ENCODE results near the gene SLC52A3. TPM values are rescaled to one million over a fixed set of nuclear protein-coding genes. Genes with fewer than 3 reads are reported as not detected.
A peak's percentile ranks its signal among the peaks of the same experiment; 100 is the strongest.

SLC52A3 gene
- total RNA-seq, 2 donors from 2014 or later, result not detected

GRCh38 chr20:760751-761417 is 7.4 kb downstream of the SLC52A3 start:
- DNase-seq (peak; percentile 45 to 47), ATAC-seq (replicated peaks in 1 of 2) (peak; percentile 55 to 61)
- Mint-ChIP-seq H3K4me1 (ENCODE audit: low read depth) (no peaks in the 10 kb centered on the region), H3K9me3 (no peaks in the 10 kb centered on the region), H3K36me3 (ENCODE audit: insufficient read depth in 2 of 2) (no peaks in the 10 kb centered on the region), H3K27me3 (ENCODE audit: low read depth) (no peaks in the 10 kb centered on the region), H3K4me3 (no peak overlapping the region), H3K27ac (no peak overlapping the region)

GRCh38 chr20:757506-757905 is 10.8 kb downstream of the SLC52A3 start:
- Mint-ChIP-seq H3K4me3 (no peak overlapping the region), H3K27me3 (ENCODE audit: low read depth) (no peaks in the 10 kb centered on the region), H3K27ac (no peak overlapping the region), H3K4me1 (ENCODE audit: low read depth) (peaks cover 5% of the 10 kb centered on the region), H3K36me3 (ENCODE audit: insufficient read depth in 2 of 2) (no peaks in the 10 kb centered on the region), H3K9me3 (no peaks in the 10 kb centered on the region)
- ATAC-seq (replicated peaks in 1 of 2) (no peak), DNase-seq (no peak)

- H3K9me3 Mint-ChIP-seq, result no peaks in the 10 kb centered on the region
- peak overlapping the region; percentile 8 for H3K27ac Mint-ChIP-seq
- DNase-seq, result no peak
- peaks cover 5% of the 10 kb centered on the region for H3K4me1 Mint-ChIP-seq (ENCODE audit: low read depth)
- no peak for ATAC-seq (replicated peaks in 1 of 2)
- no peaks in the 10 kb centered on the region for H3K36me3 Mint-ChIP-seq (ENCODE audit: insufficient read depth in 2 of 2)
- H3K27me3 Mint-ChIP-seq (ENCODE audit: low read depth), result no peaks in the 10 kb centered on the region
- H3K4me3 Mint-ChIP-seq, result no peak overlapping the region
These were observed 12.4 kb downstream of the SLC52A3 start for GRCh38 chr20:755941-756340.

DNA sequence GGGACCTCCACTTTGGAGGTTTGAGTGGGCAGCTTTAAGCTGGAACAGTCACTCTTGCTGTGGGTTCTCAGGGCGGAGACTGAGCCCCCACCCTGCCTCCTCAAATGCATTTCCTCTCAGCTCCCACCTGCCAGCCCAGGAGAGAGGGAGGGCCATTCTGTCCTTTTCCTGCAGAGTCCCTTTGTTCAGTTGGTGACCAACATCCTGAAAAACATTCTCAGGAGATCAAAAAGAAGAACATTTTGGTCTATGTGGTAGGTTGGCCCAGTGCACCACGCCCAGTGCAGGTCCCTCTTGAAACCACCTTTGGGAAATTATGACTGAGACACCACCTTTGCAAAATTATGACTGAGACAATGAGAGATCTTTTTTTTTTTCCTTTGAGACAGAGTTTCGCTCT is 13.4 kb downstream of the SLC52A3 start:
- H3K4me1 Mint-ChIP-seq (ENCODE audit: low read depth), result peaks cover 5% of the 10 kb centered on the region
- no peaks in the 10 kb centered on the region for H3K9me3 Mint-ChIP-seq
- no peak overlapping the region for H3K4me3 Mint-ChIP-seq
- no peaks in the 10 kb centered on the region for H3K36me3 Mint-ChIP-seq (ENCODE audit: insufficient read depth in 2 of 2)
- DNase-seq, result no peak
- no peak overlapping the region for H3K27ac Mint-ChIP-seq
- ATAC-seq (replicated peaks in 1 of 2), result peak in 1 of 2 donors; percentile 35
- H3K27me3 Mint-ChIP-seq (ENCODE audit: low read depth), result no peaks in the 10 kb centered on the region

DNA sequence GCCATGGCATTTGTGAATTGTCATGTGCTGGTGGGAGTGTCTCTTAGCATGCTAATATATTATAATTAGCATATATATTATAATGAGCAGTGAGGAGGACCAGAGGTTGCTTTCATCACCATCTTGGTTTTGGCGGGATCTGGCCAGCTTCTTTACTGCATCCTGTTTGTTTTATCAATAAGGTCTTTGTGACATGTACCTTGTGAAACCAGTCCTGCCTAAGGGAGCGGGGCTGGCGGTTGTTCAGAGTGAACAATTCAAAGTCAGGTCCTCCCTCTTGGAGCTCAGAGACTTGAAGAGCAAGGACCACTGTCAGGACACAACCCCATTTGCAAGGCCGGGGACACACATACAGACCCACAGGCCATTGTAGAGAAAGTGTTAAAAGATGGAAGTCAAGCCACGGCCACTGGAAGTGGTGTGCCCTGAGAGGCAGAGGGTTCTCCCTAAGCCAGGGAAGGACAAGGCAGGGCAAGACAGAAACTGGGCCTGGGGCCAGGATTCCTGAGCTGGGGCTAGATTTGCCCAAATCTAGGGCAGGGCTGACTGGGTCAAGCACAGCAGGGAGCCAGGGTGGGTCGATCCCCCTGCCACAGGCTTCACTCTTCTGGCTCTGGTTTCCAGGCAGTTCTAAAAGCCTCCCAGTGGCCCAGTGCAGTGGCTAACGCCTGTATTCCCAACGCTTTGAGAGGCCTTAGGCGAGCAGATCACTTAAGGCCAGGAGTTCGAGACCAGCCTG is 14.2 kb downstream of the SLC52A3 start:
- Mint-ChIP-seq H3K9me3 (no peaks in the 10 kb centered on the region), H3K27me3 (ENCODE audit: low read depth) (no peaks in the 10 kb centered on the region), H3K4me1 (ENCODE audit: low read depth) (peaks cover 5% of the 10 kb centered on the region), H3K4me3 (no peak overlapping the region), H3K27ac (no peak overlapping the region), H3K36me3 (ENCODE audit: insufficient read depth in 2 of 2) (no peaks in the 10 kb centered on the region)
- no peak for ATAC-seq (replicated peaks in 1 of 2)
- no peak for DNase-seq

GRCh38 chr20:753136-753535 is 15.2 kb downstream of the SLC52A3 start:
- no peak for ATAC-seq (replicated peaks in 1 of 2)
- Mint-ChIP-seq H3K4me1 (ENCODE audit: low read depth) (peaks cover 5% of the 10 kb centered on the region), H3K36me3 (ENCODE audit: insufficient read depth in 2 of 2) (no peaks in the 10 kb centered on the region), H3K27me3 (ENCODE audit: low read depth) (peaks cover 5% of the 10 kb centered on the region), H3K4me3 (no peak overlapping the region), H3K27ac (peak overlapping the region; percentile 57), H3K9me3 (no peaks in the 10 kb centered on the region)
- DNase-seq, result no peak

- Mint-ChIP-seq H3K9me3 (no peaks in the 10 kb centered on the region), H3K36me3 (ENCODE audit: insufficient read depth in 2 of 2) (no peaks in the 10 kb centered on the region), H3K4me3 (no peak overlapping the region), H3K4me1 (ENCODE audit: low read depth) (peaks cover 5% of the 10 kb centered on the region), H3K27me3 (ENCODE audit: low read depth) (peaks cover 5% of the 10 kb centered on the region), H3K27ac (no peak overlapping the region)
- ATAC-seq (replicated peaks in 1 of 2), result no peak
- DNase-seq, result no peak
These were observed 16.0 kb downstream of the SLC52A3 start for GRCh38 chr20:752291-752690.

GRCh38 chr20:751761-752160 is 16.5 kb downstream of the SLC52A3 start:
- no peak overlapping the region for H3K27ac Mint-ChIP-seq

DNA sequence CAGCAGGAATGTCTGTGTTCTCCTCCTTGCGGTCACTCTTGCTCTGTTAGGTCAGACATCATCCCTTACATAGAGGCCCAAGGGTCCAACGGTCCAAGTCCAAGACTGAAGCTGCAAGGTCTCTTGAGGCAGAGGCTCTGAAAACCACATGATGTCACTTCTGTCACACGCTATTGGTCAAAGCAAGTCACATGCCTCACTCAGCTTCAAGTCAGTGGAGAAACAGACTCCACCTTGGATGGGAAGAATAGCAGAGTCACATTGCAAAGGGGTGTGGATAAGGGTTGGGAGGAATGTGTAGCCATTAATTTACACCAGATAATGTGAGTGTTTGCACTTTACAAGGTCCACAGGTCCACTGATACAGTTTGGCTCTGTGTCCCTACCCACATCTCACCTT is 17.5 kb downstream of the SLC52A3 start:
- no peak overlapping the region for H3K4me3 Mint-ChIP-seq
- ATAC-seq (replicated peaks in 1 of 2), result no peak

More at GRCh38 chr20:751761-752160, 16.5 kb downstream of the SLC52A3 start:
- Mint-ChIP-seq H3K27me3 (ENCODE audit: low read depth) (peaks cover 5% of the 10 kb centered on the region), H3K4me3 (no peak overlapping the region), H3K36me3 (ENCODE audit: insufficient read depth in 2 of 2) (no peaks in the 10 kb centered on the region), H3K4me1 (ENCODE audit: low read depth) (peaks cover 5% of the 10 kb centered on the region), H3K9me3 (no peaks in the 10 kb centered on the region)
- no peak for DNase-seq
- no peak for ATAC-seq (replicated peaks in 1 of 2)

GRCh38 chr20:745683-746301 is 22.5 kb downstream of the SLC52A3 start:
- Mint-ChIP-seq H3K27ac (no peak overlapping the region), H3K9me3 (peaks cover 10% of the 10 kb centered on the region in 2 donors), H3K4me1 (ENCODE audit: low read depth) (no peaks in the 10 kb centered on the region), H3K36me3 (ENCODE audit: insufficient read depth in 2 of 2) (peaks cover 8 to 12% of the 10 kb centered on the region in 2 donors), H3K4me3 (no peak overlapping the region), H3K27me3 (ENCODE audit: low read depth) (peaks cover 20% of the 10 kb centered on the region)
- DNase-seq (no peak), ATAC-seq (replicated peaks in 1 of 2) (no peak)

More for the DNA sequence above, 17.5 kb downstream of the SLC52A3 start:
- peaks cover 5% of the 10 kb centered on the region for H3K27me3 Mint-ChIP-seq (ENCODE audit: low read depth)
- no peak overlapping the region for H3K27ac Mint-ChIP-seq
- H3K9me3 Mint-ChIP-seq, result peaks cover 0 to 4% of the 10 kb centered on the region in 2 donors
- peaks cover 5% of the 10 kb centered on the region for H3K4me1 Mint-ChIP-seq (ENCODE audit: low read depth)
- DNase-seq, result no peak
- H3K36me3 Mint-ChIP-seq (ENCODE audit: insufficient read depth in 2 of 2), result peaks cover 0 to 1% of the 10 kb centered on the region in 2 donors

DNA sequence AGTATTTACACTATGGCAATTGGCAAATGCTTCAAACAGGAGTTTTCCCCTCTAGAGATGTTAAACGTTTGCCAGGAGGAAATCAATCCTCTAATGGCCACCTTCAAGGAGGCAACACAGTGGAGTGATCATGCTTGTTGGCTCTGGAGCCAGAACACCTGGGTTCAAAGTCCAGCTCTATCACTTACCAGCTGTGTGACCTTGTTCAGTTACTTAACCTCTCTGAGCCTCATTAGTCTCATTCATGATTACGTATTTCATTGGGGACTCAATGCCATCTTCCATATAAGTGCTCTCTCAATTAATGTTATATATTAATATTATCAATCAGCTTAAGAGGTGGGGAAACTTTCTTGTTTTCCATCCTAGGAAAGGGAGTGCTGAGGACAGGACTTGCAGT is 26.1 kb downstream of the SLC52A3 start:
- Mint-ChIP-seq H3K36me3 (ENCODE audit: insufficient read depth in 2 of 2) (peaks cover 8 to 12% of the 10 kb centered on the region in 2 donors), H3K27me3 (ENCODE audit: low read depth) (peaks cover 15% of the 10 kb centered on the region), H3K4me1 (ENCODE audit: low read depth) (no peaks in the 10 kb centered on the region), H3K4me3 (no peak overlapping the region), H3K9me3 (peaks cover 10% of the 10 kb centered on the region in 2 donors), H3K27ac (no peak overlapping the region)
- no peak for ATAC-seq (replicated peaks in 1 of 2)
- DNase-seq, result no peak

DNA sequence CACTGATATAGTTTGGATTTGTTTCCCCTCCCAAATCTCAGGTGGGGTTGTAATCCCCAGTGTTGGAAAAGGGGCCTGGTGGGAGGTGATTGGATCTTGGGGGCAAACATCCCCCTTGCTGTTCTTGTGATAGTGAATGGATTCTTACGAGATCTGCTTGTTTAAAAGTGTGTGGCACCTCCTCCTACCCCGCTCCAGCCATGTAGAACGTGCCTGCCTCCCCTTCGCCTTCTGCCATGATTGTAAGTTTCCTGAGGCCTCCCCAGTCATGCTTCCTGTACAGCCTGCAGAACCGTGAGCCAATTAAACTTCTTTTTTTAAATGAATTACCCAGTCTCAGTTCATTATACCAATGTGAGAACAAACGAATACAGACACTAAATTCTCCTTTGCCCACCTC is 26.7 kb downstream of the SLC52A3 start:
- Mint-ChIP-seq H3K27ac (no peak overlapping the region), H3K4me1 (ENCODE audit: low read depth) (no peaks in the 10 kb centered on the region), H3K9me3 (peaks cover 10% of the 10 kb centered on the region in 2 donors), H3K27me3 (ENCODE audit: low read depth) (peaks cover 15% of the 10 kb centered on the region), H3K4me3 (no peak overlapping the region), H3K36me3 (ENCODE audit: insufficient read depth in 2 of 2) (peaks cover 8 to 12% of the 10 kb centered on the region in 2 donors)
- DNase-seq (no peak), ATAC-seq (replicated peaks in 1 of 2) (no peak)

DNA sequence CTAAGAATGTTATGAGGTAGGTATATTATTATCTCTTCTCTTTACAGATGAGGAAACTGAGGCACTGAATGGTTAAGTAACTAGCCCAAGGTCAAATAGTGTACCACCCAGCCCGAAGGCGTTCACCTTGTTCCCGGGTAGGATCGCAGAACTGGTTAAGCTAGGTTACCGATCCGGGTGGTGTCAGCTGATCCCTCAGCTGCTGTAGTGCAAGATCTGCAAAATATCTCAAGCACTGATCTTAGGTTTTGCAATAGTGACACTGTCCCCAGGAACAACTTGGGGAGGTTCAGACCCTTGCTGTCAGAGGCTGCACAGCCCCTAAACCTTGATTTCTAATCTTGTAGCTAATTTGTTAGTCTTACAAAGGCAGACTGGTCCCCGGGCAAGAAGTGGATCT is 28.1 kb downstream of the SLC52A3 start:
- Mint-ChIP-seq H3K27ac (no peak overlapping the region), H3K4me3 (no peak overlapping the region), H3K27me3 (ENCODE audit: low read depth) (peaks cover 15% of the 10 kb centered on the region), H3K9me3 (peaks cover 2 to 4% of the 10 kb centered on the region in 2 donors), H3K4me1 (ENCODE audit: low read depth) (no peaks in the 10 kb centered on the region), H3K36me3 (ENCODE audit: insufficient read depth in 2 of 2) (peaks cover 3 to 5% of the 10 kb centered on the region in 2 donors)
- ATAC-seq (replicated peaks in 1 of 2) (no peak), DNase-seq (no peak)
